Uterus (tissue), 4 donors: Measurements from ENCODE around the gene ANGPTL8. TPM values are rescaled to one million over a fixed set of nuclear protein-coding genes. Genes with fewer than 3 reads are reported as not detected.
A peak's percentile ranks its signal among the peaks of the same experiment; 100 is the strongest.

Experiments
- DNase-seq, 2 donors: peaks; one replicate each; pipeline ENCODE4 v3.0.0-alpha.2; 2019 to 2020
- H3K27ac ChIP-seq, 2 donors: fragments of 200-600 bp; sonication (generic); 1 replicate in 1 of 2; 2 replicates in 1 of 2; pipeline ENCODE4 v1.5.1; 2016 to 2018
- H3K27me3 ChIP-seq, 2 donors: fragments of 200-600 bp; sonication (generic); one replicate each; pipeline ENCODE4 v1.5.1; 2018 to 2019; ENCODE audit warnings: control low read depth in 1 of 2
- H3K36me3 ChIP-seq, 2 donors: fragments of 200-600 bp; sonication (generic); one replicate each; pipeline ENCODE4 v1.5.1; 2019; ENCODE audit warnings: control low read depth in 1 of 2
- H3K4me1 ChIP-seq, 2 donors: fragments of 200-600 bp; sonication (generic); one replicate each; pipeline ENCODE4 v1.5.1; 2018 to 2019; ENCODE audit warnings: control low read depth in 1 of 2
- H3K4me3 ChIP-seq, 2 donors: fragments of 200-600 bp; sonication (generic); 1 replicate in 1 of 2; 2 replicates in 1 of 2; pipeline ENCODE4 v1.5.1; 2018 to 2019; ENCODE audit warnings: mild to moderate bottlenecking in 1 of 2
- H3K9me3 ChIP-seq, 2 donors: fragments of 200-600 bp; sonication (generic); one replicate each; pipeline ENCODE4 v1.5.1; 2019; ENCODE audit warnings: control low read depth in 1 of 2
- POLR2A ChIP-seq, 2 donors: fragments of 450-650 bp; IDR thresholded peaks; one replicate each; pipeline ENCODE4 v1.6.1; 2016; ENCODE audit warnings: antibody characterized with exemption in 2 of 2, mild to moderate bottlenecking in 1 of 2, moderate library complexity in 1 of 2
- intact Hi-C: fragments of 100-400 bp; cut with DNase I; formaldehyde crosslinking; loops from one replicate; pipeline ENCODE4 v1.15.1; 2023; ENCODE audit warnings: low total_unique reads
- total RNA-seq, 4 donors: library from RNA; depleted of rRNA in 3 of 4; stranded (reverse); fragments of >200 nt in 3 of 4; gene quantifications; one replicate each; pipeline versions ENCODE4 v1.1.0 to v1.2.4, GENCODE V29; 2014 to 2023
- TF ChIP-seq, protein P1 (sequence below), 4 experiments: fragments of 200-600 bp in 2 of 4; fragments of 450-650 bp in 2 of 4; sonication (generic) in 2 of 4; IDR thresholded peaks; one replicate each; pipeline ENCODE4 v1.5.1; 2016 to 2019; ENCODE audit warnings: antibody characterized with exemption in 4 of 4, mild to moderate bottlenecking in 2 of 4, moderate library complexity in 1 of 4
- donor health status: DM: yes; HTN: yes; CAD: no.

Gene ANGPTL8
- total RNA-seq, 4 donors from 2014 or later, result 3.0 TPM; not detected in 3

DNA sequence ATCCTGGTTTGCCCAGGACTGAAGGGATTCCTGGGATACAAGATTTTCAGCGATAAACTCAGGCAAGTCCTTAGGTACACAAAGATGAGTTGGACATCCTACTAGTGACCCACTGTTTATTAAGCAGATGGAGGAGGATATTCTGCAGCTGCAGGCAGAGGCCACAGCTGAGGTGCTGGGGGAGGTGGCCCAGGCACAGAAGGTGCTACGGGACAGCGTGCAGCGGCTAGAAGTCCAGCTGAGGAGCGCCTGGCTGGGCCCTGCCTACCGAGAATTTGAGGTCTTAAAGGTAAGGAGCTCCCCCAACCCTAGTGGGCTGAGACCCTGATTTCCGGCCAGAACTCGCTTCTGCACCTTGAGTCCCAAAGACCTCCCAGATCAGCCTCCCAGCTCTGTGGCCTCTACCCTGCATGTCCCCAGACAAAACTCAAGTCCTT is 607 bp downstream of the ANGPTL8 start:
- H3K36me3 ChIP-seq, result no peaks in the 10 kb centered on the region
- H3K27me3 ChIP-seq, result no peaks in the 10 kb centered on the region
- no peak overlapping the region for H3K27ac ChIP-seq
- no peaks in the 10 kb centered on the region for H3K4me1 ChIP-seq
- no peak for DNase-seq
- intact Hi-C loops, result no loop called here
- no peak for TF ChIP-seq POLR2A (IDR thresholded peaks at IDR 0.05)
- TF ChIP-seq, protein P1, sequence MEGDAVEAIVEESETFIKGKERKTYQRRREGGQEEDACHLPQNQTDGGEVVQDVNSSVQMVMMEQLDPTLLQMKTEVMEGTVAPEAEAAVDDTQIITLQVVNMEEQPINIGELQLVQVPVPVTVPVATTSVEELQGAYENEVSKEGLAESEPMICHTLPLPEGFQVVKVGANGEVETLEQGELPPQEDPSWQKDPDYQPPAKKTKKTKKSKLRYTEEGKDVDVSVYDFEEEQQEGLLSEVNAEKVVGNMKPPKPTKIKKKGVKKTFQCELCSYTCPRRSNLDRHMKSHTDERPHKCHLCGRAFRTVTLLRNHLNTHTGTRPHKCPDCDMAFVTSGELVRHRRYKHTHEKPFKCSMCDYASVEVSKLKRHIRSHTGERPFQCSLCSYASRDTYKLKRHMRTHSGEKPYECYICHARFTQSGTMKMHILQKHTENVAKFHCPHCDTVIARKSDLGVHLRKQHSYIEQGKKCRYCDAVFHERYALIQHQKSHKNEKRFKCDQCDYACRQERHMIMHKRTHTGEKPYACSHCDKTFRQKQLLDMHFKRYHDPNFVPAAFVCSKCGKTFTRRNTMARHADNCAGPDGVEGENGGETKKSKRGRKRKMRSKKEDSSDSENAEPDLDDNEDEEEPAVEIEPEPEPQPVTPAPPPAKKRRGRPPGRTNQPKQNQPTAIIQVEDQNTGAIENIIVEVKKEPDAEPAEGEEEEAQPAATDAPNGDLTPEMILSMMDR (IDR thresholded peaks at IDR 0.05), result no peak
- H3K9me3 ChIP-seq, result peaks cover 0 to 8% of the 10 kb centered on the region in 2 donors
- H3K4me3 ChIP-seq, result no peak overlapping the region

DNA sequence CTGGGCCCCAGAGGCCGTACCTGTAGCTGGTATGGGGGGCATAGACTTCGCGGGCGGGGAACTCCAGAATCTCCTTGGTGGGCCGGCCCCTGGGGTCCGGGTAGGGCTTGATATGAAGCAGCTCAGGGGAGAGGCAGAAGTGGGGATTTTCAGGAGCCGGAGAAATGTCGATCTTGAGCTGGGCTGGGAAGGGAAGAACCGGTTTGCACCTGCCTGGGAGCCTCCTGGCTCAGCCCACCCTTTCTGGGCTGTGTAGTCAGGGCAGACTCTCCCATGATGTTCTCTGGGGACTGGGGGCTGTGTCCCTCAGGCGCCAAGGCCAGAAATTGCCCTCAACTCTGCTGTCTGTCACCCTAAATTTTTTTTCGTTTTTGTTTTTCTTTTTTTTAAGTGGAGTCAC is 2.6 kb downstream of the ANGPTL8 start:
- no peaks in the 10 kb centered on the region for H3K36me3 ChIP-seq
- no peaks in the 10 kb centered on the region for H3K27me3 ChIP-seq
- no peak for DNase-seq
- TF ChIP-seq, protein P1 (IDR thresholded peaks at IDR 0.05), result no peak
- H3K4me1 ChIP-seq, result no peaks in the 10 kb centered on the region
- H3K9me3 ChIP-seq, result peaks cover 0 to 8% of the 10 kb centered on the region in 2 donors
- no peak overlapping the region for H3K4me3 ChIP-seq
- H3K27ac ChIP-seq, result no peak overlapping the region
- intact Hi-C loops, result no loop called here

DNA sequence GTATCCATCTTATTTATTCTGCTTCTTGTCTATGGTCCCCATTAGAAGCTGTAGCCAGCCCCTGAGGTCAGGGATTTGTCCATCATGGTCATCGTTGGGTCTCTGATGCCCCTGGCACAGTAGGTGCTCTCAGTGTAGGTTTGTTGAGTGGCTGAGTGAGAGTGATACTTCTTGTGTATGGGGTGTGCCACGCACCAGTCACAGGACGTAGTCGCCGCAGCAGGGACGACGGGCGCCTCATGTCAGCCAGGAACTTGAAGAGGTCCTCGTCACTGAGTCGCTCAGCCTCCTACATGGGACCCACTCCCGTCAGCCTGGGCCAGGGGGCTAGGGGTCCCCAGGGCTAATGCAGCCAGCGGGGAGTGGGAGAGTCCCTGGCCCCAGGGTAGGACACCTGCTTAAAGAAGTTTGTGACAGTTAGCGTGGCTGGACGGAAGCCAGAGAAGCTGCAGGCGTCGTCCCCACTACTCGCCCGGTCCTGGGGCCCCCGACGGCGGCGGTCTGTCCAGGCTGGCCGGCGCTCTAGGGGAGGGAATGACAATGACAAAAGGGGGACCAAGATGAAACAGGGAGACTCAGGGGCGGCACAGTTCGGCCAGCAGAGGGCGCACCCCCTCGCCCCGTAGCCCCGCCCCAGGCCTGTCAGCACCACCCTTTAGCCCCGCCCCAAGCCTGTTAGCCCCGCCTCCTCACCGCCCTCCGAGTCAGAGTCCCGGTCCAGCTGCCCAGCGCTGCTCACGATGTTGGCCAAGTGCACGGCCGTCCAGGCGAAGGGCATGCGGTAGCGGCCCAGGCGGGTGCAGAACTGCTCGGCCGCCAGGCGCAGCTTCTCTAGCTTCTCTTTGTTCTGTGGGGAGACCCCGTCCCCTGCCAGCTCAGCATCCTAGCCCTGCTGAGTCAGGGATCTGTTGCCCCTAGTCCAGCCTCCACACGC is 3.7 kb downstream of the ANGPTL8 start:
- Histone ChIP-seq H3K4me1 (no peaks in the 10 kb centered on the region), H3K9me3 (peaks cover 0 to 8% of the 10 kb centered on the region in 2 donors), H3K27me3 (no peaks in the 10 kb centered on the region), H3K36me3 (no peaks in the 10 kb centered on the region), H3K4me3 (no peak overlapping the region), H3K27ac (peak overlapping the region in 1 of 2 donors; percentile 53)
- TF ChIP-seq, protein P1 (IDR thresholded peaks at IDR 0.05), result peak; percentile 43 to 71 (median 59)
- TF ChIP-seq POLR2A (IDR thresholded peaks at IDR 0.05), result peak in 1 of 2 donors; percentile 49
- peak; percentile 90 to 93 for DNase-seq
- intact Hi-C loops, result no loop called here

DNA sequence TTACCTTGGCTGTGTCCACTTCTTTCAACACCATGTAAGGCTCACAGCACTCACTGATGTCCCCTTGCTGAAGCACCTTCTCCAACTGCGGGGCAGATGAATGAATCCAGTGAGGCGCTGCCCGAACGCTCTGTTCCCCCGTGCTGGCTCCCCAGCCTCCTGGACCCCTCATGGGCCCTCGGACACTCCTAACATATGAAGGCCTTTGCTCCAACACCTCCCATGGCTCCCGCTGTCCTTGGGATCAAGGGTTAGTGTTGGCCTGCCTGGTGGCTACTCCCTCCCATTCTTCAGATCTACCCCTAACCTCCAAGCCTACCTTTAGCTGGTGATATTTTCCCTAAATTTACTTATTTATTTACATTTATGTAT is 4.4 kb downstream of the ANGPTL8 start:
- DNase-seq, result no peak
- intact Hi-C loops, result no loop called here
- Histone ChIP-seq H3K9me3 (peaks cover 0 to 8% of the 10 kb centered on the region in 2 donors), H3K4me1 (no peaks in the 10 kb centered on the region), H3K36me3 (no peaks in the 10 kb centered on the region), H3K27me3 (no peaks in the 10 kb centered on the region), H3K4me3 (no peak overlapping the region), H3K27ac (peak overlapping the region in 1 of 2 donors; percentile 53)
- TF ChIP-seq POLR2A (IDR thresholded peaks at IDR 0.05), result no peak
- TF ChIP-seq, protein P1 (IDR thresholded peaks at IDR 0.05), result no peak

DNA sequence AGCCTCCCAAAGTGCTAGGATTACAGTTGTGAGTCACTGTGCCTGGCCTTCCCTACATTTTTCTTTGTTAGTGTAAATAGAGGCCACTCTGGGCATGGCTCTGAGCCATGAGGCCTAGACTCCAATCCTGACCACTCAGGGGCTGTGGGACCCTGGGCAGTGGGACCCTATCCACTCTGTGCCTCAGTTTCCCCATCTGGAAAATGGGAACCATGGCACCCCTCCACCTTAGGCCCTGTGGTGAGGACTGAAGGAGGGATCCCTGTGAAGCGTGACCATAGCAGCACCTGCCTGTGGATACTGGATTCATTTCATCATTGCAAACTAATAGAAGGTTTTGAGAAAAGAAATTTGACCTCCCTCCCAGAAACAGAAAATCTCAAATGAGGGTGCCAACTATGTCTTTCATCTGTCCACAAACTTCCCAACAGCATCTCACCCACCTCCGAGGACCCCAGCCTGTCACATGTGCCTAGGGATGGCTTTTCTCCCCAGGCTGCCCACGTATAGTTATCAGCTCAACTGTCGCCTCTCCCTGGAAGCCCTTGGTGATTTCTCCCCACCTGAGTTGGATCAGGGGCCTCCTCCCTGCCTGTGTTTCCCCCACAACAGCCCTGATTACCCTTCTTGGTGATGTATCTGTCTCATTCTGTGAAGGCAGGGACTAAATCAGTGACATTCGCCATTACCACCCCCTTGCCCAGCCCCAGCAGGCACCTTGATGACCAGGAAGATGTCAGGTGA is 5.6 kb downstream of the ANGPTL8 start:
- intact Hi-C loops, result no loop called here
- Histone ChIP-seq H3K4me3 (no peak overlapping the region), H3K4me1 (no peaks in the 10 kb centered on the region), H3K9me3 (no peaks in the 10 kb centered on the region), H3K27ac (no peak overlapping the region), H3K27me3 (no peaks in the 10 kb centered on the region), H3K36me3 (no peaks in the 10 kb centered on the region)
- TF ChIP-seq, protein P1 (IDR thresholded peaks at IDR 0.05), result no peak
- TF ChIP-seq POLR2A (IDR thresholded peaks at IDR 0.05), result no peak
- DNase-seq, result no peak
